Measurements from ENCODE around the gene CYSTM1. TPM values are rescaled to one million over a fixed set of nuclear protein-coding genes. Genes with fewer than 3 reads are reported as not detected.

CYSTM1 gene
- total RNA-seq, 1 experiment from 2014 or later, result 43.3 TPM

- Histone ChIP-seq H3K9me3 (ENCODE audit: low read length) (no peaks in the 10 kb centered on the region), H3K27me3 (ENCODE audit: low read length) (no peaks in the 10 kb centered on the region), H3K4me1 (ENCODE audit: insufficient read depth, low read length) (peaks cover 66% of the 10 kb centered on the region), H4K20me1 (ENCODE audit: low read length) (no peaks in the 10 kb centered on the region), H3K4me2 (ENCODE audit: low read length) (no peak overlapping the region), H3K4me3 (ENCODE audit: low read length) (no peak overlapping the region), H3K9ac (ENCODE audit: low read length) (no peak overlapping the region), H3K79me2 (ENCODE audit: low read length) (peaks cover 48% of the 10 kb centered on the region), H3K27ac (ENCODE audit: low read length) (no peak overlapping the region), H3K9me2 (replicated peaks; ENCODE audit: low read length) (no peaks in the 10 kb centered on the region), H3K36me3 (ENCODE audit: low read depth, low read length) (peaks cover 8% of the 10 kb centered on the region; the same call in 1 of the 2 replicates), H2AFZ (ENCODE audit: low read length) (no peak overlapping the region), H3F3A (ENCODE audit: low read length, unreplicated experiment) (peaks cover 17% of the 10 kb centered on the region)
- BruUV-seq (replicated peaks), result no TSS peak
- ChIA-PET CTCF (no interaction called here), POLR2A (ENCODE audit: unreplicated experiment) (no interaction called here)
- DNase-seq, result no peak
- ATAC-seq, result no peak
- intact Hi-C loops (cut with micrococcal nuclease), result no loop called here
- TF ChIP-seq EZH2 (IDR thresholded peaks at IDR 0.05; ENCODE audit: low read length, unreplicated experiment), result no peak
- TF ChIP-seq CTCF (conservative IDR thresholded peaks at IDR 0.05; ENCODE audit: low read depth, low read length), result no peak
- no peak for TF ChIP-seq EZH2phosphoT487 (IDR thresholded peaks at IDR 0.05; ENCODE audit: borderline replicate concordance, low read length)
Measured at GRCh38 chr5:140248414-140248813, 73.4 kb downstream of the CYSTM1 start.

GRCh38 chr5:140249536-140249935 is 74.5 kb downstream of the CYSTM1 start:
- intact Hi-C loops (cut with micrococcal nuclease), result no loop called here
- Histone ChIP-seq H4K20me1 (ENCODE audit: low read length) (no peaks in the 10 kb centered on the region), H3K9me3 (ENCODE audit: low read length) (no peaks in the 10 kb centered on the region), H3F3A (ENCODE audit: low read length, unreplicated experiment) (peaks cover 17% of the 10 kb centered on the region), H2AFZ (ENCODE audit: low read length) (no peak overlapping the region), H3K27ac (ENCODE audit: low read length) (no peak overlapping the region), H3K9ac (ENCODE audit: low read length) (no peak overlapping the region), H3K4me2 (ENCODE audit: low read length) (no peak overlapping the region), H3K79me2 (ENCODE audit: low read length) (peaks cover 56% of the 10 kb centered on the region), H3K36me3 (ENCODE audit: low read depth, low read length) (peaks cover 5% of the 10 kb centered on the region; the same call in 1 of the 2 replicates), H3K27me3 (ENCODE audit: low read length) (no peaks in the 10 kb centered on the region), H3K9me2 (replicated peaks; ENCODE audit: low read length) (no peaks in the 10 kb centered on the region), H3K4me1 (ENCODE audit: insufficient read depth, low read length) (peaks cover 77% of the 10 kb centered on the region), H3K4me3 (ENCODE audit: low read length) (no peak overlapping the region)
- CTCF ChIA-PET, result no interaction called here
- POLR2A ChIA-PET (ENCODE audit: unreplicated experiment), result no interaction called here
- DNase-seq, result no peak
- BruUV-seq (replicated peaks), result no TSS peak
- no peak for ATAC-seq
- TF ChIP-seq CTCF (conservative IDR thresholded peaks at IDR 0.05; ENCODE audit: low read depth, low read length) (no peak), EZH2 (IDR thresholded peaks at IDR 0.05; ENCODE audit: low read length, unreplicated experiment) (no peak), EZH2phosphoT487 (IDR thresholded peaks at IDR 0.05; ENCODE audit: borderline replicate concordance, low read length) (no peak)

DNA sequence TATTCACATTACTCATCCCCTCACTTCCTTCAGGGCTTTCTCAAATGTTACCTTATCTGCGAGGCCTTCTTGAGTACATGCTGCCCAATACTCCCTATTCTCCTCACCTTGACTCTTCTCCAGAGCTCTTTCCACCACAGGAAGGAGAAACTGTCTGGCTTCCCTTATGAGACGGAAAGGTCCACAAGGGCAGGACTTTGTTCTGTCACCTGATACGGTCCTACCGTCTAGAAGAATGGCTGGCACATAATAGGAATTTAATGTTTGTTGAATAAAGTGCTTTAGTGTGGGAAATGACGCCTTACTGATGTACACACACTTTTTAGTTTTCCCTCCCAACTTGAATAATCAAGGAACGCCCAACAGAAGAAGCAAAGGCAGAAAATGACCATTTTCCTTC is 75.4 kb downstream of the CYSTM1 start:
- POLR2A ChIA-PET (ENCODE audit: unreplicated experiment), result interaction anchor here (0.6 kb wide), 1 partner anchor 91 kb away, joined by 4 read pairs; no protein-coding TSS in a partner anchor
- no peaks in the 10 kb centered on the region for H4K20me1 ChIP-seq (ENCODE audit: low read length)
- H3K4me1 ChIP-seq (ENCODE audit: insufficient read depth, low read length), result peaks cover 71% of the 10 kb centered on the region
- no peak overlapping the region for H2AFZ ChIP-seq (ENCODE audit: low read length)
- H3K9me2 ChIP-seq (replicated peaks; ENCODE audit: low read length), result no peaks in the 10 kb centered on the region
- H3K27me3 ChIP-seq (ENCODE audit: low read length), result no peaks in the 10 kb centered on the region
- H3K9ac ChIP-seq (ENCODE audit: low read length), result no peak overlapping the region
- H3K27ac ChIP-seq (ENCODE audit: low read length), result peak overlapping the region; percentile 90
- intact Hi-C loops (cut with micrococcal nuclease), result no loop called here
- H3K4me2 ChIP-seq (ENCODE audit: low read length), result no peak overlapping the region
- BruUV-seq (replicated peaks), result no TSS peak
- DNase-seq (no peak), ATAC-seq (no peak)
- no peak overlapping the region for H3K4me3 ChIP-seq (ENCODE audit: low read length)
- H3K79me2 ChIP-seq (ENCODE audit: low read length), result peaks cover 60% of the 10 kb centered on the region
- peaks cover 17% of the 10 kb centered on the region for H3F3A ChIP-seq (ENCODE audit: low read length, unreplicated experiment)
- no peaks in the 10 kb centered on the region for H3K9me3 ChIP-seq (ENCODE audit: low read length)
- CTCF ChIA-PET, result no interaction called here
- peaks cover 4% of the 10 kb centered on the region; the same call in 1 of the 2 replicates for H3K36me3 ChIP-seq (ENCODE audit: low read depth, low read length)
- TF ChIP-seq CTCF (conservative IDR thresholded peaks at IDR 0.05; ENCODE audit: low read depth, low read length), result no peak
- TF ChIP-seq EZH2 (IDR thresholded peaks at IDR 0.05; ENCODE audit: low read length, unreplicated experiment), result no peak
- TF ChIP-seq EZH2phosphoT487 (IDR thresholded peaks at IDR 0.05; ENCODE audit: borderline replicate concordance, low read length), result no peak
